HEK293 (cell line): ENCODE measurements around the gene TP53BP2.
A peak's percentile ranks its signal among the peaks of the same experiment; 100 is the strongest.

ENCODE experiments used
- BCL11A ChIP-seq: fragments of 450-650 bp; formaldehyde crosslinking; IDR thresholded peaks from 2 replicates; pipeline ENCODE4 v1.5.1; 2016; ENCODE audit warnings: low read depth, missing biosample characterization, missing genetic modification characterization
- CTCF ChIP-seq: fragments of 450-650 bp; formaldehyde crosslinking; IDR thresholded peaks from 2 replicates; pipeline ENCODE4 v1.5.1; 2016; ENCODE audit warnings: missing biosample characterization, missing genetic modification characterization
- GFI1B ChIP-seq: fragments of 450-650 bp; formaldehyde crosslinking; IDR thresholded peaks from 2 replicates; pipeline ENCODE4 v1.5.1; 2016; ENCODE audit warnings: missing biosample characterization, missing genetic modification characterization
- MYNN ChIP-seq: fragments of 450-650 bp; formaldehyde crosslinking; IDR thresholded peaks from 2 replicates; pipeline ENCODE4 v1.5.1; 2016; ENCODE audit warnings: missing biosample characterization, missing genetic modification characterization, borderline replicate concordance
- MZF1 ChIP-seq: fragments of 450-650 bp; formaldehyde crosslinking; IDR thresholded peaks from 2 replicates; pipeline ENCODE4 v1.5.1; 2017; ENCODE audit warnings: missing biosample characterization, missing genetic modification characterization, borderline replicate concordance
- PRDM6 ChIP-seq: fragments of 450-650 bp; formaldehyde crosslinking; IDR thresholded peaks from 2 replicates; pipeline ENCODE4 v1.5.1; 2017; ENCODE audit warnings: missing biosample characterization, missing genetic modification characterization
- ZEB2 ChIP-seq: fragments of 450-650 bp; formaldehyde crosslinking; IDR thresholded peaks from 2 replicates; pipeline ENCODE4 v1.5.1; 2016; ENCODE audit warnings: missing biosample characterization, missing genetic modification characterization
- ZNF214 ChIP-seq: fragments of 450-650 bp; formaldehyde crosslinking; IDR thresholded peaks from 2 replicates; pipeline ENCODE4 v1.5.1; 2017; ENCODE audit warnings: missing biosample characterization, mild to moderate bottlenecking, missing genetic modification characterization, borderline replicate concordance
- ZNF239 ChIP-seq: fragments of 450-650 bp; formaldehyde crosslinking; IDR thresholded peaks from 2 replicates; pipeline ENCODE4 v1.5.1; 2016; ENCODE audit warnings: missing biosample characterization, missing genetic modification characterization
- ZNF335 ChIP-seq: fragments of 450-650 bp; formaldehyde crosslinking; conservative IDR thresholded peaks from 2 replicates; pipeline ENCODE4 v1.5.1; 2016; ENCODE audit warnings: missing biosample characterization, missing genetic modification characterization
- ZNF423 ChIP-seq: fragments of 450-650 bp; formaldehyde crosslinking; IDR thresholded peaks from 2 replicates; pipeline ENCODE4 v1.5.1; 2016; ENCODE audit warnings: missing biosample characterization, missing genetic modification characterization
- ZNF518A ChIP-seq: fragments of 450-650 bp; formaldehyde crosslinking; conservative IDR thresholded peaks from 2 replicates; pipeline ENCODE4 v1.5.1; 2016; ENCODE audit warnings: low read depth, missing biosample characterization, missing genetic modification characterization
- ZNF600 ChIP-seq: fragments of 450-650 bp; formaldehyde crosslinking; IDR thresholded peaks from 2 replicates; pipeline ENCODE4 v1.5.1; 2016; ENCODE audit warnings: missing biosample characterization, missing genetic modification characterization
- ZNF629 ChIP-seq: fragments of 450-650 bp; formaldehyde crosslinking; IDR thresholded peaks from 2 replicates; pipeline ENCODE4 v1.5.1; 2017; ENCODE audit warnings: missing biosample characterization, missing genetic modification characterization
- ZNF692 ChIP-seq: fragments of 450-650 bp; formaldehyde crosslinking; IDR thresholded peaks from 2 replicates; pipeline ENCODE4 v1.5.1; 2016; ENCODE audit warnings: missing biosample characterization, missing genetic modification characterization
- ZNF792 ChIP-seq: fragments of 450-650 bp; formaldehyde crosslinking; IDR thresholded peaks from 2 replicates; pipeline ENCODE4 v1.5.1; 2016; ENCODE audit warnings: missing biosample characterization, missing genetic modification characterization
- TF ChIP-seq, protein P1 (sequence below): fragments of 450-650 bp; formaldehyde crosslinking; IDR thresholded peaks from 2 replicates; pipeline ENCODE4 v1.5.1; 2016; ENCODE audit warnings: missing biosample characterization, missing genetic modification characterization
- TF ChIP-seq, protein P2 (sequence below): fragments of 450-650 bp; formaldehyde crosslinking; IDR thresholded peaks from 2 replicates; pipeline ENCODE4 v1.5.1; 2016; ENCODE audit warnings: missing biosample characterization, missing genetic modification characterization

The TP53BP2 gene

GRCh38 chr1:223831755-223832636, 13.8 kb downstream of the TP53BP2 start (continued):
- TF ChIP-seq ZNF518A (tag by site-specific recombination) (0 out of 2 replicates have a peak, but pooled peaks have one; percentile 23), ZNF692 (peak; percentile 54; the same call in 1 of the 2 replicates), PRDM6 (peak; percentile 94), ZNF239 (no peak), ZNF214 (tag by site-specific recombination) (no peak), ZNF629 (tag by site-specific recombination) (peak; percentile 67), ZNF792 (no peak), ZNF335 (0 out of 2 replicates have a peak, but pooled peaks have one; percentile 23), CTCF (tag by site-specific recombination) (peak; percentile 22; the same call in 1 of the 2 replicates), ZNF423 (tag by site-specific recombination) (no peak), MYNN (tag by site-specific recombination) (0 out of 2 replicates have a peak, but pooled peaks have one; percentile 38), ZEB2 (peak; percentile 85), GFI1B (tag by site-specific recombination) (no peak), BCL11A (tag by site-specific recombination) (no peak), ZNF600 (tag by site-specific recombination) (peak; percentile 27; the same call in 1 of the 2 replicates), MZF1 (tag by site-specific recombination) (no peak)
- TF ChIP-seq, protein P1, sequence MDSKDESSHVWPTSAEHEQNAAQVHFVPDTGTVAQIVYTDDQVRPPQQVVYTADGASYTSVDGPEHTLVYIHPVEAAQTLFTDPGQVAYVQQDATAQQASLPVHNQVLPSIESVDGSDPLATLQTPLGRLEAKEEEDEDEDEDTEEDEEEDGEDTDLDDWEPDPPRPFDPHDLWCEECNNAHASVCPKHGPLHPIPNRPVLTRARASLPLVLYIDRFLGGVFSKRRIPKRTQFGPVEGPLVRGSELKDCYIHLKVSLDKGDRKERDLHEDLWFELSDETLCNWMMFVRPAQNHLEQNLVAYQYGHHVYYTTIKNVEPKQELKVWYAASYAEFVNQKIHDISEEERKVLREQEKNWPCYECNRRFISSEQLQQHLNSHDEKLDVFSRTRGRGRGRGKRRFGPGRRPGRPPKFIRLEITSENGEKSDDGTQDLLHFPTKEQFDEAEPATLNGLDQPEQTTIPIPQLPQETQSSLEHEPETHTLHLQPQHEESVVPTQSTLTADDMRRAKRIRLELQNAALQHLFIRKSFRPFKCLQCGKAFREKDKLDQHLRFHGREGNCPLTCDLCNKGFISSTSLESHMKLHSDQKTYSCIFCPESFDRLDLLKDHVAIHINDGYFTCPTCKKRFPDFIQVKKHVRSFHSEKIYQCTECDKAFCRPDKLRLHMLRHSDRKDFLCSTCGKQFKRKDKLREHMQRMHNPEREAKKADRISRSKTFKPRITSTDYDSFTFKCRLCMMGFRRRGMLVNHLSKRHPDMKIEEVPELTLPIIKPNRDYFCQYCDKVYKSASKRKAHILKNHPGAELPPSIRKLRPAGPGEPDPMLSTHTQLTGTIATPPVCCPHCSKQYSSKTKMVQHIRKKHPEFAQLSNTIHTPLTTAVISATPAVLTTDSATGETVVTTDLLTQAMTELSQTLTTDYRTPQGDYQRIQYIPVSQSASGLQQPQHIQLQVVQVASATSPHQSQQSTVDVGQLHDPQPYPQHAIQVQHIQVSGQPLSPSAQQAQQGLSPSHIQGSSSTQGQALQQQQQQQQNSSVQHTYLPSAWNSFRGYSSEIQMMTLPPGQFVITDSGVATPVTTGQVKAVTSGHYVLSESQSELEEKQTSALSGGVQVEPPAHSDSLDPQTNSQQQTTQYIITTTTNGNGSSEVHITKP (tag by site-specific recombination), result 0 out of 2 replicates have a peak, but pooled peaks have one; percentile 12
- TF ChIP-seq, protein P2, sequence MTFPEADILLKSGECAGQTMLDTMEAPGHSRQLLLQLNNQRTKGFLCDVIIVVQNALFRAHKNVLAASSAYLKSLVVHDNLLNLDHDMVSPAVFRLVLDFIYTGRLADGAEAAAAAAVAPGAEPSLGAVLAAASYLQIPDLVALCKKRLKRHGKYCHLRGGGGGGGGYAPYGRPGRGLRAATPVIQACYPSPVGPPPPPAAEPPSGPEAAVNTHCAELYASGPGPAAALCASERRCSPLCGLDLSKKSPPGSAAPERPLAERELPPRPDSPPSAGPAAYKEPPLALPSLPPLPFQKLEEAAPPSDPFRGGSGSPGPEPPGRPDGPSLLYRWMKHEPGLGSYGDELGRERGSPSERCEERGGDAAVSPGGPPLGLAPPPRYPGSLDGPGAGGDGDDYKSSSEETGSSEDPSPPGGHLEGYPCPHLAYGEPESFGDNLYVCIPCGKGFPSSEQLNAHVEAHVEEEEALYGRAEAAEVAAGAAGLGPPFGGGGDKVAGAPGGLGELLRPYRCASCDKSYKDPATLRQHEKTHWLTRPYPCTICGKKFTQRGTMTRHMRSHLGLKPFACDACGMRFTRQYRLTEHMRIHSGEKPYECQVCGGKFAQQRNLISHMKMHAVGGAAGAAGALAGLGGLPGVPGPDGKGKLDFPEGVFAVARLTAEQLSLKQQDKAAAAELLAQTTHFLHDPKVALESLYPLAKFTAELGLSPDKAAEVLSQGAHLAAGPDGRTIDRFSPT (tag by site-specific recombination), result peak; percentile 68
